GM04504 (cell line): ENCODE measurements around the gene SELENOM.
"Not testable (repeated sequence)": the region's sequence is repeated elsewhere in the genome, so short reads cannot be mapped to it uniquely, and the experiment has no call there.

ENCODE experiments used
- DNase-seq: peaks from one replicate; pipeline ENCODE4 v3.0.0-alpha.2; 2012; ENCODE audit warnings: low read depth

Gene SELENOM

GRCh38 chr22:31130873-31131272 lies 23.5 kb upstream of the SELENOM start:
- DNase-seq, result no peak

GRCh38 chr22:31128156-31128555 lies 20.8 kb upstream of the SELENOM start:
- no peak for DNase-seq

GRCh38 chr22:31127181-31127772 lies 19.9 kb upstream of the SELENOM start:
- no peak for DNase-seq

GRCh38 chr22:31126869-31127175 lies 19.5 kb upstream of the SELENOM start:
- no peak for DNase-seq

GRCh38 chr22:31126128-31126868 lies 18.9 kb upstream of the SELENOM start:
- DNase-seq, result no peak

DNA sequence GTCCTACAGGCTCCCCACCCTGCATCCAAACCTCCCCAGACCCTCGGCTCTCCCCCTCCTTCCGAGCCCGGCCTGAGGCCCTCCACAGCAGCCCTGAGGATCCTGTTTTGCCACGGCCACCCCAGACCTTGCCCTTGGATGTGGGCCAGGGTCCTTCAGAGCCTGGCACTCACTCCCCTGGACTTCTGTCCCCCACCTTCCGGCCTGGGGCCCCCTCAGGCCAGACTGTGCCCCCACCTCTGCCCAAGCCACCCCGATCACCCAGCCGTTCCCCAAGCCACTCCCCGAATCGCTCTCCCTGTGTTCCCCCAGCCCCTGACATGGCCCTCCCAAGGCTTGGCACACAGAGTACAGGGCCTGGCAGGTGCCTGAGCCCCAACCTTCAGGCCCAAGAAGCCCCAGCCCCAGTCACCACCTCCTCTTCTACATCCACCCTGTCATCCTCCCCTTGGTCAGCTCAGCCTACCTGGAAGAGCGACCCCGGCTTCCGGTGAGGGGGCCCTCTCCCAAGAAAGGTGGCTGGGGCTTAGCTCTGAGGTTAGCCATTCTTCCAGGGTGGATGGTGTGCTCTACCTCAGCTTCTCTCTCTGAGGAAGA lies 18.3 kb upstream of the SELENOM start:
- no peak for DNase-seq

GRCh38 chr22:31124811-31125465 lies 17.6 kb upstream of the SELENOM start:
- no peak for DNase-seq

DNA sequence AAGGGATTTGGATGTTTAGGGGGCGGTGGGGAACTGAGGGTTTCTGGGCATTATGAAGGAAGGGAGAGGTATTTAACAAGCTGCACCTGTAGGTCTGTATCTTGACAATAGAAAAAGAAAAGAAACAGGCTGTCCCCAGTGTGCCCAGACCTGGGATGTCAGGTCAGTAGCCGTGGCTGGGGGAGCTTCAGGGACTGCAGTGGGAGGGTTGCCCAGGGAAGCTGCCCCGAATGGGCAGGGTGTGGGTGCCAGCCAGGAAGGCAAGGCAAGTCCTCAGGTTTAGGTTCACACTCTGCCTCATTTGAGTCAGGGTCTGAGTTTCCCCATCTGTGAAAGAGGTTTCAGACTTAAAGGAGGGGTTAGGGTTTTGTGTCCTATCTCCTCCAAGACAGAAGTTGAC lies 16.9 kb upstream of the SELENOM start:
- DNase-seq, result no peak

GRCh38 chr22:31123292-31123602 lies 15.9 kb upstream of the SELENOM start:
- no peak for DNase-seq

GRCh38 chr22:31122532-31123291 lies 15.3 kb upstream of the SELENOM start, which contains the start of gene INPP5J:
Gene INPP5J (plus strand): TSS chr22:31122966. CDS start chr22:31123015, 49 bp downstream.
- DNase-seq, result no peak

- DNase-seq, result no peak
Measured at GRCh38 chr22:31122196-31122531, 14.8 kb upstream of the SELENOM start.

GRCh38 chr22:31121403-31121802 lies 14.0 kb upstream of the SELENOM start:
- DNase-seq, result no peak

- DNase-seq, result no peak
Measured at GRCh38 chr22:31120642-31121041, 13.3 kb upstream of the SELENOM start.

- no peak for DNase-seq
Measured at GRCh38 chr22:31120230-31120629, 12.9 kb upstream of the SELENOM start.

GRCh38 chr22:31119026-31119717 lies 11.8 kb upstream of the SELENOM start:
- DNase-seq, result no peak

- no peak for DNase-seq
Measured at GRCh38 chr22:31118046-31118820, 10.9 kb upstream of the SELENOM start.

GRCh38 chr22:31112547-31113091 lies 5.3 kb upstream of the SELENOM start:
- DNase-seq, result not testable (repeated sequence)

GRCh38 chr22:31107894-31108218 lies 488 bp upstream of the SELENOM start:
- DNase-seq, result no peak

DNA sequence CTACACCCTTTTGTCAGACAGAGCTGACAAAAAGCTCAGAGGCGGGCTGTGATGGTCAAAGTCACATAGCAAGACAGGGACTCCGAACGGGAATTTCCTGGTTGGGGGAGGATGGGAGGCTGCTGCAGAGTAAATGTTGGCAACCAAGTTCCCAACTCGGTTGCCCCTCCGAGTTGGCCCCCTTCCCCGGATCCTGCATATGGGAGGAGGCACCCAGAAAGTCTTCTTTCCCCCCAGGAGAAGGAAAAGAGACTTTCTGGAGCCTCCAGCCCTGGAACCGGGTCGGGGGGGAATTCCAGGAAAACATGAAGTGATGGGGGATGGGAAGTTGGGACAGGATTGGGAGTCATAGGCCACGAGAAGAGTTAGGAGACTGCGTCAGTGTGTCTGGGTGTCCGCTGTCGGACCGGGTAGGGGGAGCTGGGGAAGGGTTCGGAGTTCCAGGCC lies 614 bp downstream of the SELENOM start:
- peak; percentile 36 for DNase-seq

DNA sequence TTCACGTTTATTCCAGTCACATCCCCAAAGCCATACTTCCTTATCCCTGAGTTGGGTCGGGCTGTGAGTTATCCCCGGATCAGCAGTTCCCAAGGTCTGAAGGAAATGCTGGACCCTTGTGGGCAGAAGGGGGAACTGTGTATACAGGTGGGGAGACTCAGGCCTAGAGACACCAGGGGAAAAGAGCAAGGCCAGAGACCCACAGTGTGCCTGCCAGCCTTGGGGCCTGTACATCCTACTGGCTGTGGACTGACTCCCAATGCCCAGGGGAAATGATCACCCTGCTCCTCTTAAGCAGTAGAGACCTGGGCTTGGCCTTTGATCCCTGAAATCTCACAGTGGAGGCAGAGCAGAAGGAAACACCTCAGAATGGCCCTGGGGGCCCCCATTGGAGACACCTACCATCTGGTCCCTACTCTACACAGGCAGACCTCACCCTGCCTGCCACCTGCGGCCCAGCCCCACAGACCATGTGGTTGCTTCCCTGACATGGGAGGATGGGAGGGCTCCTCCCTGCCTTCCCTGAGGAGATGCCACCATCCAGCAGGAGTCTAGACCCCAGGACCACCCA lies 1.3 kb downstream of the SELENOM start:
- DNase-seq, result no peak
